ENCODE measurements around the gene GNB3. TPM values are rescaled to one million over a fixed set of nuclear protein-coding genes. Genes with fewer than 3 reads are reported as not detected.
"Not testable (repeated sequence)": the region's sequence is repeated elsewhere in the genome, so short reads cannot be mapped to it uniquely, and the experiment has no call there.

Gene GNB3
- total RNA-seq, 1 experiment from 2014 or later: 8.7 TPM

- H3K4me2 ChIP-seq (ENCODE audit: low read length); RAD21 ChIA-PET (ENCODE audit: low non-redundant PET in 1 of 2, low total read pairs in 2 of 2, uncharacterized antibody in 2 of 2, unreplicated experiment in 2 of 2); intact Hi-C loops (cut with micrococcal nuclease); H3K4me3 ChIP-seq (replicated peaks in 1 of 2; ENCODE audit: low read depth in 1 of 2, low read length in 2 of 2); H3K36me3 ChIP-seq (ENCODE audit: control insufficient read depth in 1 of 2, insufficient read depth in 2 of 2, low read length in 2 of 2); POLR2A ChIA-PET; ATAC-seq; DNase-seq (ENCODE audit: low read depth, low spot score); H3K9me2 ChIP-seq (ENCODE audit: insufficient read depth); H3K9me3 ChIP-seq (ENCODE audit: control insufficient read depth in 1 of 2, insufficient read depth in 1 of 2, low read depth in 1 of 2, low read length in 2 of 2); H2AFZ ChIP-seq (ENCODE audit: low read depth, low read length, poor library complexity, severe bottlenecking); H3K27ac ChIP-seq (ENCODE audit: low read depth, low read length); BruUV-seq (replicated peaks); H3K27me3 ChIP-seq (ENCODE audit: insufficient read depth, low read length); H3K9ac ChIP-seq (ENCODE audit: low read length); H4K20me1 ChIP-seq (ENCODE audit: insufficient read depth); H3K79me2 ChIP-seq (ENCODE audit: insufficient read depth, low read length): not testable (repeated sequence)
- CTCF ChIA-PET: interaction anchor here (2.1 kb wide), 1 partner anchor 20 kb away, joined by 30 read pairs; the partner anchor contains the start of gene SPSB2
- peaks cover 12 to 18% of the 10 kb centered on the region in 2 experiments for H3K4me1 ChIP-seq (ENCODE audit: control insufficient read depth in 1 of 2, insufficient read depth in 2 of 2, low read length in 2 of 2)
Observed at GRCh38 chr12:6892683-6893082, 52.0 kb downstream of the GNB3 start.

- Histone ChIP-seq H3K9ac (ENCODE audit: low read length) (no peak overlapping the region), H3K4me1 (ENCODE audit: control insufficient read depth in 1 of 2, insufficient read depth in 2 of 2, low read length in 2 of 2) (peaks cover 12 to 19% of the 10 kb centered on the region in 2 experiments), H3K4me3 (replicated peaks in 1 of 2; ENCODE audit: low read depth in 1 of 2, low read length in 2 of 2) (no peak overlapping the region), H3K9me3 (ENCODE audit: control insufficient read depth in 1 of 2, insufficient read depth in 1 of 2, low read depth in 1 of 2, low read length in 2 of 2) (no peaks in the 10 kb centered on the region), H3K79me2 (ENCODE audit: insufficient read depth, low read length) (no peaks in the 10 kb centered on the region), H3K4me2 (ENCODE audit: low read length) (no peak overlapping the region), H3K27me3 (ENCODE audit: insufficient read depth, low read length) (no peaks in the 10 kb centered on the region), H3K36me3 (ENCODE audit: control insufficient read depth in 1 of 2, insufficient read depth in 2 of 2, low read length in 2 of 2) (no peaks in the 10 kb centered on the region), H3K9me2 (ENCODE audit: insufficient read depth) (no peaks in the 10 kb centered on the region), H2AFZ (ENCODE audit: low read depth, low read length, poor library complexity, severe bottlenecking) (no peak overlapping the region), H3K27ac (ENCODE audit: low read depth, low read length) (no peak overlapping the region), H4K20me1 (ENCODE audit: insufficient read depth) (no peaks in the 10 kb centered on the region)
- ATAC-seq: no peak
- ChIA-PET POLR2A (interaction anchor here (0.7 kb wide), 1 partner anchor 20 kb away, joined by 3 read pairs; the partner anchor contains the start of gene ENO2), RAD21 (ENCODE audit: low non-redundant PET in 1 of 2, low total read pairs in 2 of 2, uncharacterized antibody in 2 of 2, unreplicated experiment in 2 of 2) (no interaction called here), CTCF (no interaction called here)
- DNase-seq (ENCODE audit: low read depth, low spot score): no peak
- intact Hi-C loops (cut with micrococcal nuclease): no loop called here
- TF ChIP-seq ATF3 (IDR thresholded peaks at IDR 0.05) (no peak), EZH2 (IDR thresholded peaks at IDR 0.05) (no peak), EZH2phosphoT487 (IDR thresholded peaks at IDR 0.05; ENCODE audit: borderline replicate concordance) (no peak), SP1 (IDR thresholded peaks at IDR 0.05; ENCODE audit: low read depth) (no peak), CBX3 (IDR thresholded peaks at IDR 0.05; ENCODE audit: low read depth) (no peak), ELF1 (IDR thresholded peaks at IDR 0.05; ENCODE audit: borderline replicate concordance, low read depth) (no peak), SRF (IDR thresholded peaks at IDR 0.05; ENCODE audit: low read depth) (no peak), JUND (IDR thresholded peaks at IDR 0.05) (no peak), CEBPB (IDR thresholded peaks at IDR 0.05; ENCODE audit: low read depth) (no peak), ZFX (IDR thresholded peaks at IDR 0.05) (no peak), POLR2AphosphoS5 (IDR thresholded peaks at IDR 0.05; ENCODE audit: low read depth, low read length) (no peak), REST (IDR thresholded peaks at IDR 0.05; ENCODE audit: low read depth) (no peak), SIN3A (IDR thresholded peaks at IDR 0.05; ENCODE audit: low read depth) (no peak), POLR2A (IDR thresholded peaks at IDR 0.05; ENCODE audit: borderline replicate concordance, extremely low read depth, insufficient read depth, insufficient read length) (no peak), FOSL1 (IDR thresholded peaks at IDR 0.05; ENCODE audit: low read depth) (no peak), YY1 (IDR thresholded peaks at IDR 0.05; ENCODE audit: extremely low read depth, insufficient replicate concordance, low read depth, low read length) (no peak), MAX (IDR thresholded peaks at IDR 0.05) (no peak), ZNF274 (IDR thresholded peaks at IDR 0.05; ENCODE audit: low read depth, low read length) (no peak), RAD21 (IDR thresholded peaks at IDR 0.05; ENCODE audit: low read depth) (no peak)
- no TSS peak for BruUV-seq (replicated peaks)
Observed at GRCh38 chr12:6894321-6894720, 53.6 kb downstream of the GNB3 start.

Data from HCT116 (cell line).